ENCODE results near the gene KLHL22.
"Not testable (repeated sequence)": the region's sequence is repeated elsewhere in the genome, so short reads cannot be mapped to it uniquely, and the experiment has no call there.

KLHL22 gene

DNA sequence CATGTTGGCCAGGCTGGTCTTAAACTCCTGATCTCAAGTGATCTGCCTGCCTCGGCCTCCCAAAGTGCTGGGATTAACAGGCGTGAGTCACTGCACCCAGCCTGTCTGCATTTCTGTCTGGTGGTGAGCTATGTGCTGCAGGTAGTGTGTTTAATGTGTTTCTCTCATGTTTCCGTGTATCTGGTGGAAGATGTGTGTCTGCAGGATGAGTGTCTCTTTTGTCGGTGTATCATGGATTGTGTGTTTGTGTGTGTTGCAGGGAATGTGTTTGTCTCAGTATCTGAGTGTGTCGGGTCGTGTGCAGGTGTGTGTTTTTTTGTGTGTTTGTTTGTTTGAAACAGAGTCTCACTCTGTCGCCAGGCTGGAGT is 74.1 kb downstream of the KLHL22 start:
- DNase-seq (ENCODE audit: insufficient read length, low spot score): no peak
- TF ChIP-seq POLR2A (IDR thresholded peaks at IDR 0.05; ENCODE audit: low read depth, low read length): no peak
- no peak for FAIRE-seq

DNA sequence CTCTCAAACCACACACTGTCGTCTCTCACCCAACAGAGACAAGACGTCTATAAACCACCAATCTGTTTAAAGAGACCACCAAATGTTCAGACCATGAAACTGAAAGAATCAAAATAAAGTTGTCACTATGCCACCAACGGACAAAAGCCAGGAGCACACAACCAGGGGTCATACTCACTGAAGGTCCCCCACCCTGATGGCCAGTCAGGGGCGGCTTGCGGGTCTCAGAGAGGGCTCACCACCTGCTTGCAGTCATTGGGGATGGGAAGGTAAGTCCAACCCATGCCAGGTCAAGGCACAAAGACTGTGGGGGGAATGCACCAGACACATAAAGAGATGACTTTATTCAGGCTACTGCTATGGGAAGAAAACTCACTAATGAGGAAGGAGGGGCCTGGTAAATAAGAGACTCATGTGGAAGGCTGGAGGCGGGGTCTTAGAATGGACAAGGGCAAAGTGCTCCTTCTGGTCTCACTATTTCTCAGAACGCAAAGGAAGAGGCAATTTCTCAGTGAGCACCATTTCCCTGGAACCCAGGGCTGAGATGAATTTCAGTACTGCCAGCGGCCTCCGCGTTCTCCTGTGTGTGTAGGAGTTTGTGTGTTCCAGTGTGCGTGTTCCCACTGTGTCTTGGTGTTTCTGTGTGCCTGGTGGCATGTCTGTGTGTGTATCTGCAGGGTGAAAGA is 75.3 kb downstream of the KLHL22 start:
- FAIRE-seq: no peak
- DNase-seq (ENCODE audit: insufficient read length, low spot score): no peak
- no peak for TF ChIP-seq POLR2A (IDR thresholded peaks at IDR 0.05; ENCODE audit: low read depth, low read length)

DNA sequence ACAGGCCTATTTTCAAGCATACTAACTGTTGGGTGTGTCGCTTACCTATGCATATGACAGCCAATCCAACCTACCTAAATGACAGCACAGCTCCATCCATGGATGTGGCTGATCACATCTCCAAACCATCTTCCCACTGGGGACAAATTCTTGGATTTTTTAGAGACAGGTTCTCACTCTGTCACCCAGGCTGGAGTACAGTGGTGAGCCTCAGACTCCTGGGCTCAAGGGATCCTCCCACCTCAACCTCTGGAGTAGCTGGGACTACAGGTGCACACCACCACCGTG is 76.0 kb downstream of the KLHL22 start:
- FAIRE-seq (no peak), DNase-seq (ENCODE audit: insufficient read length, low spot score) (no peak)
- no peak for TF ChIP-seq POLR2A (IDR thresholded peaks at IDR 0.05; ENCODE audit: low read depth, low read length)

DNA sequence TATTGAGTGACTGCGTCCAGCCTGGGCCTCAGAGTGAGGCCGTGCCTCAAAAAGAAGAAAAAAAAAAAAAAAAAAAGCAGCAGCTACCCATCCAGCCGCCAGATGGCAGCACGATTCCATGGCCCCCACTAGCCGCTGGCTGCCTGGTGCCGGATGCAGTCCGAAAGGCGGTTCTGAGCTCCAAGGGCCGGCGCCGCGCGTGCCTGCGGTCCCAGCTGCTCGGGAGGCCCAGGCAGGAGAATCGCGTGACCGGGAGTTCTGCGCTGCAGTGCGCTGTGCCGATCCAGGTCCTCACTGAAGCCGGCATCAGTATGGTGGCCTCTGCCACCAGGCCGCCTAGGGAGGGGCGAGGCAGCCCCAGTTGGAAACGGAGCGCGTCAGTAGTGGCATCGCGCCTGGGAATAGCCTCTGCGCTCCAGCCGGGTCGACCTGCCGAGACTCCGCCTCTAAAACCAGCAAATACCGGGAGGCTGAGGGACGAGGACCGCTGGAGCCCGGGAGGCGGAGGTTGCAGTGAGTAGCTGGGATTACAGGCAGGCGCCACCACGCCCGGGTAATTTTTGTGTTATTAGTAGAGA is 77.3 kb downstream of the KLHL22 start:
- FAIRE-seq: no peak
- DNase-seq (ENCODE audit: insufficient read length, low spot score): peak; percentile 73
- TF ChIP-seq POLR2A (IDR thresholded peaks at IDR 0.05; ENCODE audit: low read depth, low read length): no peak

DNA sequence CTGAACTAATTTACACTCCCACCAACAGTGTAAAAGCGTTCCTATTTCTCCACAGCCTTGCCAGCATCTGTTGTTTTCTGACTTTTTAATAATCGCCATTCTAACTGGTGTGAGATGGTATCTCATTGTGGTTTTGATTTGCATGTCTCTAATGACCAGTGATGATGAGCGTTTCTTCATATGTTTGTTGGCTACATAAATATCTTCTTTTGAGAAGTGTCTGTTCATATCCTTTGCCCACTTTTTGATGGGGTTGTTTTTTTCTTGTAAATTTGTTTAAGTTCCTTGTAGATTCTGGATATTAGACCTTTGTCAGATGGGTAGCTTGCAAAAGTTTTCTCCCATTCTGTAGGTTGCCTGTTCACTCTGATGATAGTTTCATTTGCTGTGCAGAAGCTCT is 79.9 kb downstream of the KLHL22 start:
- DNase-seq (ENCODE audit: insufficient read length, low spot score); FAIRE-seq: not testable (repeated sequence)

DNA sequence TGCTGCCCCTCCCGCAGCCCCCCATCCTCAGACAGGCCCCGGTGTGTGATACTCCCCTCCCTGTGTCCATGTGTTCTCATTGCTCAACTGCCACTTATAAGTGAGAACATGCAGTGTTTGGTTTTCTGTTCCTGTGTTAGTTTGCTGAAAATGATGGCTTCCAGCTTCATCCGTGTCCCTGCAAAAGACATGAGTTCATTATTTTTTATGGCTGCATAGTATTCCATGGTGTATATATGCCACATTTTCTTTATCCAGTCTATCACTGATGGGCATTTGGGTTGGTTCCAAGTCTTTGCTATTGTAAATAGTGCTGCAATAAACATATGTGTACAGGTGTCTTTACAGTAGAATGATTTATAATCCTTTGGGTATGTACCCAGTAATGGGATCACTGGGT is 80.4 kb downstream of the KLHL22 start:
- FAIRE-seq; DNase-seq (ENCODE audit: insufficient read length, low spot score): not testable (repeated sequence)

DNA sequence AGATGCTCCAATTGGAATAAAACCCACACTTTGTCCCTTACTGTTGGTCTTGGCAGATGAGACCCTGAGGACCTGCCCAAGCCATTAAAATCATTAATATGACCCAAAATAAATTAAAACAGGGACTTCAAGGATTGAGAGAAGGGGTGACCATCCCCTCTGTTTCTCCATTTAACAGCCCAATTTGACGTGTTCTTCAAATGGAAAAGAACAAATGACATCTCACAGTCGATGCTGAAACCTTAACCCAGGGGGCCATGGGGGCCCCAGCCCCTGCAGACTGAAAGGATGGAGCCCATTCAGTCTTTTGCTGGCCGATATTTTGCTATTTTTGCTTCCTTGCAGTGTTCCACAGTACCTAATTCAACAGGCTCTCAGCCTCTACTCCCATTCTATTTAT is 81.1 kb downstream of the KLHL22 start:
- DNase-seq (ENCODE audit: insufficient read length, low spot score) (no peak), FAIRE-seq (no peak)
- TF ChIP-seq POLR2A (IDR thresholded peaks at IDR 0.05; ENCODE audit: low read depth, low read length): no peak

DNA sequence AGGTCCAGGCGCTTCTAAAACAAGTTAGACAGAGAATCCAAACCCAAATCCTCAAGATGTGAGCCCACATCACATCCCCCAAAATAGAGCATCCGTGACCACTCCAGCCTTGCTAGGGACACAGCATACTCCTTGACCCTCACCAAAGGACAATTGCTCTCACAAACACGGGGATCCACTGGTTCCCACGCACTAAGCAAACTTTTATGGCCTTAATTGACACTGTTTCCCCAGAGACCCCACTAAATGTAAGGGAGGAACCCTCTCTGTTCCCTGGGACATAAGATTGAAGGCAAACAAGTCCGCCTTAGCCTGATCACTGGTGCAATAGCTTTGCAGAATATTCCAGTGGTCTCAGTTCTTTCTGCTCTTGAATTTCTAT is 81.5 kb downstream of the KLHL22 start:
- DNase-seq (ENCODE audit: insufficient read length, low spot score) (no peak), FAIRE-seq (no peak)
- TF ChIP-seq POLR2A (IDR thresholded peaks at IDR 0.05; ENCODE audit: low read depth, low read length): no peak

DNA sequence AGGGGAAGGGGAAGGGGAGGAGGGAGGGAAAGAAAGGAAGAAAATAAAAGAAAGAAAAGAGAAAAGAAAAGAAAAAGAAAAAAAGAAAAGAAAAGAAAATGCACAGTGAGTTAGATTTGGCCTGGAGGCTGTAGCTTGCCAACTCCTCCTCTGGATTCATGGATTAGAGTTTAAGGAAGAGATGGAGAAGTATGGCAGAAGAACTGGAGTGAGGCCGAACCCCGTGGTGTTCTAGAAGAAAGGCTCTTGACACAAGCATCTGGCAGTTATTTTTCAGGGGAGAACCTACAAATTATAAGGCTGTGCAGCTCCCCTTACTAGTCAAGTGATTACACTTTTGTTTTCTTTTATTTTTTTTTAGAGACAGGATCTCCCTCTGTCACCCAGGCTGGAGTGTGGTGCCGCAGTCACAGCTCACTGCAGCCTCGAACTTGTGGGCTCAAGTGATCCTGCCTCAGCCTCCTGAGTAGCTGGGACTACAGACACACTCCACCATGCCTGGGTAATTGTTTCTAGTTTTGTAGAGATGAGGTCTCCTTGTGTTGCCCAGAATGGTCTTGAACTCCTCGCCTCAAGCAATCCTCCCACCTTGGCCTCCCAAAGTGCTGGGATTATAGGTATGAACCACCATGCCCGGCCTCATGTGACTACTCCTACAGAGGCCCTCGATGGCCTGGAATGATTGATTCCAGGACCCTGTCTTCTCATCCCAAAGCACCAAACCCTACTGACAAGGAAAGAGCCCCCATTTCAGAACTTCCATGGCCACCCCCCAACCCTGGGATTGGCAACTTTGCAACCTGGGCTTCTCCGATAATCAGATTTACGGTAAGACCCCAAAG is 82.2 kb downstream of the KLHL22 start:
- no peak for DNase-seq (ENCODE audit: insufficient read length, low spot score)
- no peak for FAIRE-seq
- TF ChIP-seq POLR2A (IDR thresholded peaks at IDR 0.05; ENCODE audit: low read depth, low read length): no peak

DNA sequence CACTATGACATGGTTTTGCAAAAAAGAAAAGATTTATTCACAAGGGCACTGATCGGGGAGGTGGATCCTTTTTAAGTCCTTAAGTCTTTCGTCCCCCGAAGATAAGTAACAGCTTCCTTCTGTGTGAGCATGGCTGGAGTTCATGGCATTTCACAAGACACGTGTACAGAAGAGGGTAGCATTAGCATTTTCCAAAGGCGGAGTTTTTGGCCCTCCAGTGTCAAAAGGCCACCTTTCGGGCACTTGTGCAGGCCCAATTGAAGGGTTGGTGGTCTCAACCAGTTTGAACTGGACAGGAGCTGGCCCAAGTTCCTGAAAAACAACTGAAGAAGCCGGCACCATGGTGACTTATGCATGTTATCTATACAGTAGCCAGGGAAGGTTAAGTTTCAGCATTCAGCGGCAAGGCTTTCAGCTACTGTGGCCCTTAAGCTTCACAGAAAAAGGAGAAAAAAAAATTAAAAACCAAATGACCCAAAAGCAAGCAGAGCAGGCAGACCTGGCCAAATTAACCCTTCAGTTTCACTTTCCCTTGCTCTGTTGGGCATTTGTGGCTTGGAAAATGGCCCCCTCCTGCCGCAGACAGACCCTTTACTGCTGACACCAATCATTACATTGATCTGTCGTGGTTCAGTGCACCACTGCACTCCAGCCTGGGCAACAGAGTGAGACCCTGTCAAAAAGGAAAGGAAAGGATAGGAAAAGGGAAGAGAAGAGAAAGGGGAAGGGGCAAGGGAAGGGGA is 83.0 kb downstream of the KLHL22 start:
- FAIRE-seq: no peak

DNA sequence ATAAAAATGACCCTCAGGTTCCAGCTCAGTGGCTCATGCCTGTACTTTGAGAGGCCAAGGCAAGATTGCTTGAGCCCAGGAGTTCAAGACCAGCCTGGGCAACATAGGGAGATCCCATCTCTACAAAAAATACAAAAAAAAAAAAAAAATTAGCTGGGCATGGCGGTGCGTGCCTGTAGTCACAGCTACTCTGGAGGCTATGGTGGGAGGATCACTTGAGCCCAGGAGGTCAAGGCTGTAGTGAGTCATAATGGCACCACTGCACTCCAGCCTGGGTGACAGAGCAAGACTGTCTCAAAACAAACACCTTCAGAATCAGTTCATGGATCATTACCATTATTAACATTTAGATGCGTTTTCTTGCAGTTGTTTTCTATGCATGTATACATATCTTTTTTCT is 86.2 kb downstream of the KLHL22 start:
- DNase-seq (ENCODE audit: insufficient read length, low spot score); FAIRE-seq: not testable (repeated sequence)

More for the DNA sequence above, 83.0 kb downstream of the KLHL22 start:
- TF ChIP-seq POLR2A (IDR thresholded peaks at IDR 0.05; ENCODE audit: low read depth, low read length): no peak
- DNase-seq (ENCODE audit: insufficient read length, low spot score): no peak

DNA sequence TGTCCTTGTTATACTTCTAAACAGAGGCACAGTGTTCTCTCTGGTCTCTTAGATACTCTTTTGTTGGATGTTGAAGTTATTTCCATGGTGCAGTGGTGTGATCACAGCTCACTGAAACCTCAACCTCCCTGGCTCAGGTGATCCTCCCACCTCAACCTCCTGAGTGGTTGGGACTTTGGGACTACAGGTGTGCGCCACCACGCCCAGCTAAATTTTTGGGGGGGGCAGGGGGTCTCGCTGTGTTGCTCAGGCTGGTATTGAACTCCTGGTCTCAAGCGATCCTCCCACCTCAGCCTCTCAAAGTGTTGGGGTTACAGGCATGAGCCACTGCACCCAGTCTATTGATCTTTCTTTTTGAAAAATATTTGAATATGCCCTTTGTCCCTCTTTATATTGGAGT is 86.7 kb downstream of the KLHL22 start:
- no peak for TF ChIP-seq POLR2A (IDR thresholded peaks at IDR 0.05; ENCODE audit: low read depth, low read length)
- no peak for FAIRE-seq
- DNase-seq (ENCODE audit: insufficient read length, low spot score): no peak

DNA sequence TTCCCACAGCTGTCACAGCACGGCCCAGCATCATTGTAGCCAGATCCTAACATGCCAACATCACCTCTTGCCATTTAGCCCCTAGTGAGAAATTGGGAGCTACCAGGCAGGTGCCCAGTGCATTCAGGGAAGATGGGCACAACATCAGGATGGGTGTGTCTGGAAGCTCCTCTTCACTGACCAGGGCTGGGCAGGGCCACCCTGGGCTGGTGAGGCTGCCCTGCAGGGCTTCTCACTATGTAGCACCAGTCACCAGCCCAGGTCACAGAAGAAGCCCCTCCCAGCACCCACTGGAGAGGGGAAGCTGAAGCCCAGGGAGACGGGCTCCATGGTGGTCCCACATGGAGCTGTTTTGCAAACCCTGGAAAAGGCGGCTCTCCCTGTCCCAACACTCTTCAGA is 87.8 kb downstream of the KLHL22 start:
- no peak for FAIRE-seq
- no peak for TF ChIP-seq POLR2A (IDR thresholded peaks at IDR 0.05; ENCODE audit: low read depth, low read length)
- DNase-seq (ENCODE audit: insufficient read length, low spot score): no peak

DNA sequence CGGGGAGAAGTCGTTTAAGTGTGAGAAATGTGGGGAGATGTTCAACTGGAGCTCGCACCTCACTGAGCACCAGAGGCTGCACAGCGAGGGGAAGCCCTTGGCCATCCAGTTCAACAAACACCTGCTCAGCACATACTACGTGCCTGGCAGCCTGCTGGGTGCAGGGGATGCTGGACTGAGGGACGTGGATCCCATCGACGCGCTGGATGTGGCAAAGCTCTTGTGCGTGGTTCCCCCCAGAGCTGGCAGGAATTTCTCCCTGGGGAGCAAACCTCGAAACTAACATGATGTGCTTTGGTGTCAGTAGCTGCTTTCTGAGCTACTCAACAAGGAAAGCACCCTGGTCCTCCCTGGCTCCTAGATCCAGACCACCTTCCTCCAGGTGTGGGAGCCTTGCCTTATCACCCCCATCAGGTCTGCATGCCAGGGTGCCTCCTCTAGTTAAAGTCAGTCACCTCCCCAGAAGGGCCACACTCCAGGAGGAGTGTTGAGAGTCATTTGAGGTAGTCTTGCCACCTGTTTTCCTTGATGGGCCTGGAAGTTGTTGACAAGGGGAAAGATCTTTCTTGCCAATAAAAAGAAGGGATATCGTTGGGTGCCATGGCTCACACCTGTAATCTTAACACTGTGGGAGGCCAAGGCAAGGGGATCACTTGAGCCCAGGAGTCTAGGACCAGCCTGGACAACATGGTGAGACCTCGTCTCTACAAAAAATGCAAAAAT is 88.7 kb downstream of the KLHL22 start:
- DNase-seq (ENCODE audit: insufficient read length, low spot score) (no peak), FAIRE-seq (no peak)
- no peak for TF ChIP-seq POLR2A (IDR thresholded peaks at IDR 0.05; ENCODE audit: low read depth, low read length)
